Progenitor cell of endocrine pancreas (in vitro differentiated cells): ENCODE measurements around the gene PTH1R. TPM values are rescaled to one million over a fixed set of nuclear protein-coding genes. Genes with fewer than 3 reads are reported as not detected.

Experiments
- DNase-seq: peaks from one replicate; pipeline ENCODE4 v3.0.0; 2021; ENCODE audit warnings: low spot score; ENCODE audit not compliant: unreplicated experiment
- H3K27ac Mint-ChIP-seq: 2 replicates; pipeline ENCODE4 v1.8.0; 2021; ENCODE audit warnings: mild to moderate bottlenecking, moderate library complexity, mixed read lengths
- H3K27me3 Mint-ChIP-seq: 2 replicates; pipeline ENCODE4 v1.8.0; 2021; ENCODE audit warnings: mixed read lengths
- H3K36me3 Mint-ChIP-seq: 2 replicates; pipeline ENCODE4 v1.8.0; 2022; ENCODE audit warnings: mixed read lengths; ENCODE audit not compliant: insufficient read depth
- H3K4me1 Mint-ChIP-seq: 2 replicates; pipeline ENCODE4 v1.8.0; 2021; ENCODE audit warnings: low read depth, mixed read lengths
- H3K4me3 Mint-ChIP-seq: 2 replicates; pipeline ENCODE4 v1.8.0; 2021; ENCODE audit warnings: low read depth, mild to moderate bottlenecking, moderate library complexity, mixed read lengths
- H3K9me3 Mint-ChIP-seq: 2 replicates; pipeline ENCODE4 v1.8.0; 2021; ENCODE audit warnings: low read depth, mixed read lengths
- total RNA-seq: library from RNA; stranded (reverse); gene quantifications from 2 replicates; pipeline ENCODE4 v1.2.1, GENCODE V29; 2021
- TF ChIP-seq, protein P1 (sequence below): fragments of 200-600 bp; sonication (generic); IDR thresholded peaks from one replicate; pipeline ENCODE4 v1.5.0; 2021; ENCODE audit warnings: antibody characterized with exemption, mild to moderate bottlenecking; ENCODE audit not compliant: unreplicated experiment

The PTH1R gene
- total RNA-seq, 1 donor from 2014 or later, result 0.26 TPM

DNA sequence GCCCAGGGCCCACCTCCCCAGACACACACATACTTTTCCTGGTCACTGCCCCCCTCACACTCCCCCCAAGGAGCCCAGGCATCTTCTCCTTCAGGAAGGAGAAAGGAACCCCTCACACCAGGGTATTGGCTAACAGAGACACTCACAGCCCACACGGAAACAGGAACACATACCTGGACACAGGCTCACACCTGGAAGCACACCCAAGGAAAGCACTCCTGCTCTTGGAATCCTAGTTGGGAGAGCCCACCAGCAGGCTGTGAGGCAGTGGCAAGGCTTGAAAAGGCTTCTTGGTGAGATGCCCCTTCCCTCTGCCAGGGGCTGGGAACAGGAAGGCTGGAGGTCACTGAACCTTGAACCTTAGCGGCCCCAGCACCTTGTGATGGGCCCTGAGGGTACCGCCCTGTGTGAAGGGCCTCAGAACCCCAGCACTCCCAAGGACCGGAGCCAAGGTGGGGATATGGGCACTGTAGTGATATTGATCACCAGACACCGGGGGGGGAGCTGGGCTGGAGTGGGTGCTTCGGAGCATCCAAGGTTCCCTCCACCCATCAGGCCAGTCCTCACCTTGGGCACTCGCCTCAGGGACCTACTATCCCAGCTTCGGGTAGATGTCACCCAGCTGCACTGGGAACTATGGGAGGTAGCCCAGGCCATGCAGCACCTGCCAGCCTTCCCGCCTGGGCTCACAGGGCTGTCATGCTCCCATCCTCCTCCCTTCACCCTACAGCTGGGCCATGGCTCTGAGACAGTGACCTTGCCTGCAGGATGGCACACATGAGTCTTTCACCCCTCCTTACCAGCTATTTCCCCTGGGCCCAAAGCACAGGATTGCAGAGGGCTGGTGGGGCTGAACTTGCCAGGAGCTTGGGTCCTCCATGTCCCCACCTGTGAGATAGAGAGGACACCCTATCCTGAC, 30.6 kb upstream of the PTH1R start:
- Mint-ChIP-seq H3K4me3 (no peak overlapping the region), H3K27me3 (no peaks in the 10 kb centered on the region), H3K4me1 (peaks cover 4% of the 10 kb centered on the region), H3K9me3 (peaks cover 9% of the 10 kb centered on the region), H3K27ac (no peak overlapping the region), H3K36me3 (peaks cover under 1% of the 10 kb centered on the region)
- DNase-seq, result no peak
- TF ChIP-seq, protein P1, sequence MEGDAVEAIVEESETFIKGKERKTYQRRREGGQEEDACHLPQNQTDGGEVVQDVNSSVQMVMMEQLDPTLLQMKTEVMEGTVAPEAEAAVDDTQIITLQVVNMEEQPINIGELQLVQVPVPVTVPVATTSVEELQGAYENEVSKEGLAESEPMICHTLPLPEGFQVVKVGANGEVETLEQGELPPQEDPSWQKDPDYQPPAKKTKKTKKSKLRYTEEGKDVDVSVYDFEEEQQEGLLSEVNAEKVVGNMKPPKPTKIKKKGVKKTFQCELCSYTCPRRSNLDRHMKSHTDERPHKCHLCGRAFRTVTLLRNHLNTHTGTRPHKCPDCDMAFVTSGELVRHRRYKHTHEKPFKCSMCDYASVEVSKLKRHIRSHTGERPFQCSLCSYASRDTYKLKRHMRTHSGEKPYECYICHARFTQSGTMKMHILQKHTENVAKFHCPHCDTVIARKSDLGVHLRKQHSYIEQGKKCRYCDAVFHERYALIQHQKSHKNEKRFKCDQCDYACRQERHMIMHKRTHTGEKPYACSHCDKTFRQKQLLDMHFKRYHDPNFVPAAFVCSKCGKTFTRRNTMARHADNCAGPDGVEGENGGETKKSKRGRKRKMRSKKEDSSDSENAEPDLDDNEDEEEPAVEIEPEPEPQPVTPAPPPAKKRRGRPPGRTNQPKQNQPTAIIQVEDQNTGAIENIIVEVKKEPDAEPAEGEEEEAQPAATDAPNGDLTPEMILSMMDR, result no peak

DNA sequence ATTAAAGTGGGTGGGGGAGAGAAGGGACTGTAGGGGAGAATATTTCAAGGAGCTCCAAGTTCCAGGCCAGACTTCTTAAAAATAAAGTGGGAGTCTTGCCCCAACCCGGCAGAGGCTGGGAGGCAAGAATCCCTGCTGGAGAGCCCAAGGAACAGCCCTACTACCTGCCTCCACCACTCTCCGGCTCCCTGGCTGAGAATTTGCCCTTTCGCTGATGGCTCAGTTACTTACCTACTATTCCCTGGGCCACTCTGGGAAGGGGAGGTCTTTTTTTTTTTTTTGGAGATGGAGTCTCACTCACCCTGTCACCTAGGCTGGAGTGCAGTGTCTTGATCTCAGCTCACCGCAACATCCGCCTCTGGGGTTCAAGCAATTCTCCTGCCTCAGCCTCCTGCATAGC, 29.8 kb upstream of the PTH1R start:
- no peak overlapping the region for H3K27ac Mint-ChIP-seq
- H3K9me3 Mint-ChIP-seq, result peaks cover 4% of the 10 kb centered on the region
- H3K36me3 Mint-ChIP-seq, result no peaks in the 10 kb centered on the region
- peaks cover 4% of the 10 kb centered on the region for H3K4me1 Mint-ChIP-seq
- no peak for DNase-seq
- TF ChIP-seq, protein P1, result no peak
- no peak overlapping the region for H3K4me3 Mint-ChIP-seq
- peaks cover 4% of the 10 kb centered on the region for H3K27me3 Mint-ChIP-seq

DNA sequence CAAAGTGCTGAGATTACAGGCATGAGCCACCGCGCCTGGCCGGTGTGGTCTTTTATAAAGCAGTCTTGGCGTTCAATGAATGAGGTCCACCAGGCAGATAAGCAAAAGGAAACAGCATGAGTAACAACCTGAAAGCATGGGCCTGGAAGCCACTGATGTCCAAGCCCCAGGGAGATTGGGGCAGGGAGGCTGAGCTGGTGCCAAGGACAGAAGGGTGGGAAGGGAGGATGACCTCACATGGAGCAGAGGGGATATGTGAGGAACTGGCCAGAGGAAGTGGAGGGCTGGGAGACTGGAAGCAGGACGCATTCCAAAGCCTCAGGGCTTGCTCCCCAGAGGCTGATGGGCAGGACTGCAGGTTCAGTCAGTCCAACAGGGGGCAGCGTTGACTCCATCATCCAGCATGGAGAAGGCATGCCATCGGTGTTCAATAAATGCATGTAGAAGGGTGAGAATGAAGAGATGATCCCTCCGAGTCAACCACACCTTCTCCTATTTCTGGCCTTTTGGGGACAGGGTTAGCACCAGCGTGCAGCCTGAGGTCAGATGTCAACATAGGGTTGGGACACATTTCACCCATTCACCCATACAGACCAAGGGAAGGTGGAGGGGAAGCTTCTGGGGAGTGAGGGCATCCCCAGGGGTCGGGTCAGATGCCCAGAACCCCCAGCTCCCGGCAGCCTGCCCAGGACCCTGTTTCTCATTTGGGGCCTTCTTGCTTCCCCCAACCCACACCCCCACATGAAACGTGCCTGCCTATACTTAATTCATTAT, 29.1 kb upstream of the PTH1R start:
- no peaks in the 10 kb centered on the region for H3K36me3 Mint-ChIP-seq
- TF ChIP-seq, protein P1, result peak; percentile 53
- H3K9me3 Mint-ChIP-seq, result no peaks in the 10 kb centered on the region
- no peak overlapping the region for H3K4me3 Mint-ChIP-seq
- no peak overlapping the region for H3K27ac Mint-ChIP-seq
- peaks cover 4% of the 10 kb centered on the region for H3K4me1 Mint-ChIP-seq
- peaks cover 4% of the 10 kb centered on the region for H3K27me3 Mint-ChIP-seq
- DNase-seq, result no peak

DNA sequence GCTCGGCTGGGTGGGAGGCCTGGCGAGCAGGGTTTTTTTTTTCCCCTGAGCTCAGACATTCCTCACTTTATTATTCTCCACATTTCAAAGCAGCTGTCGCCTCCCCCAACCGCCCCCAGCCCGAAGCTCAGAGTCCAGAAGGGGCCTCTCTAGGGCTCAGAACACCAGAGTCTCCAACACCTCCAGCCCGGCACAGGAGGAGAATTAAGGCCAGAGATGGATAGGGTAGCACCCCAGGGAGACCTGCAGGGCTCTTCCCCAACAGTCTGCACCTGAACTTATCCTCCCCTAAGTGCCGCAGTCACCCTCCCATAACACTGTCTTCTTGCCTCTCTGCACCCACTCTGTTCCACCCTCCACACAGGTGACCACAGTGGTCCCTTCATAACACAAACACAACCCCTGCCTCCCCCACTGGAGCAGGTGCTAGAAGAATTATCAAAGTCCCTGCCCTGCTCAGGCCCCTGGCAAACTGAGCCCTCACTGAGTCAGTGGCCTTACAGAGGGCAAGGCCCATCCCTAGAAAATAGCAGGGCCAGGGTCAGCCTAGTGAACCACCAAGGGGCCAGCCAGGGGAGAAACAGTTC, 28.4 kb upstream of the PTH1R start:
- DNase-seq, result peak; percentile 6
- no peaks in the 10 kb centered on the region for H3K9me3 Mint-ChIP-seq
- peaks cover 4% of the 10 kb centered on the region for H3K4me1 Mint-ChIP-seq
- H3K27ac Mint-ChIP-seq, result peak overlapping the region; percentile 52
- TF ChIP-seq, protein P1, result no peak
- no peak overlapping the region for H3K4me3 Mint-ChIP-seq
- no peaks in the 10 kb centered on the region for H3K36me3 Mint-ChIP-seq
- peaks cover 6% of the 10 kb centered on the region for H3K27me3 Mint-ChIP-seq
